ENCODE results near the gene LRRC61.

The LRRC61 gene

GRCh38 chr7:150371131-150371995, 48.2 kb downstream of the LRRC61 start:
- DNase-seq (ENCODE audit: low read depth) = no peak

DNA sequence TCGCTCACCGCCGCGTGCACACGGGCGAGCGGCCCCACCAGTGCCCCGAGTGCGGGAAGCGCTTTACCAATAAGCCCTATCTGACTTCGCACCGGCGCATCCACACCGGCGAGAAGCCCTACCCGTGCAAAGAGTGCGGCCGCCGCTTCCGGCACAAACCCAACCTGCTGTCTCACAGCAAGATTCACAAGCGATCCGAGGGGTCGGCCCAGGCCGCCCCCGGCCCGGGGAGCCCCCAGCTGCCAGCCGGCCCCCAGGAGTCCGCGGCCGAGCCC, 48.8 kb downstream of the LRRC61 start:
- DNase-seq (ENCODE audit: low read depth) = no peak

- DNase-seq (ENCODE audit: low read depth) = no peak
Observed at GRCh38 chr7:150372271-150373048, 49.3 kb downstream of the LRRC61 start.

DNA sequence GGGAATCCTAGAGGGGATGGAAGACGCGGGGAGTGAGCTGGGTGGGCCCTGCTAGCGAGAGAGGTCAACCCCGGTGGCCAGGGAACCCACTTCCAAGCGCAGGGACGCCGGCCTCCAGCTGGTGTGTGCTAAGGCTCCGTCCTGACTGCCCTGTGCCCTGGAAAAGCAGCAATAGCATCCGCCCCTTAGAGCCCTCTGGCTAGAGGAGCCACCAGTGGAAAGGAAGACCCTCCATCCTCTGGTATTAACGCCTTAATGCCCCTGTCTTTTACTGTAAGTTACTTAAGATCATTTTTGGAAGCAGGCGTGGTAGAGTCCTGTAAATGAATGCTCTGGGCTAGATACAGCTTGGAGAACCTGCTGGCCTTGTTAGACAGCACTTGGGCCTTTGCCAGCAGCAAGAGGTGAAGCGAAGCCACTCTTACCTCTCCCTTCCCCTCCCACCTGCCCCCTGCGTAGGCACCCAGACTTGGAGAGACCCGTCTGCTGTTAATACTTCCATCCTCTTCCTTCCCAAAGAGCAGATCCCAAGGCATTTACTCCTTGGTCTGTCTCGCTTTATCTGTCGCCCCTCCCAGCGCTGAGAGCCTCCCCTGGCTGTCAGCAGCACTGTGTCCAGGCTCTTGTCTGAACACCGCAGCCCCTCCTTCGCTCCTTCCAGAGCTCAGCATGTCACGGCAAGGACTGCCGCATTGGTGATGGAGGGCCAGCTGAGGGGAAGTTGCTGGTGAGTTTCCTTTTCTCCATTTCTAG, 50.1 kb downstream of the LRRC61 start:
- DNase-seq (ENCODE audit: low read depth) = no peak

GRCh38 chr7:150374026-150374425, 50.9 kb downstream of the LRRC61 start:
- DNase-seq (ENCODE audit: low read depth) = no peak

DNA sequence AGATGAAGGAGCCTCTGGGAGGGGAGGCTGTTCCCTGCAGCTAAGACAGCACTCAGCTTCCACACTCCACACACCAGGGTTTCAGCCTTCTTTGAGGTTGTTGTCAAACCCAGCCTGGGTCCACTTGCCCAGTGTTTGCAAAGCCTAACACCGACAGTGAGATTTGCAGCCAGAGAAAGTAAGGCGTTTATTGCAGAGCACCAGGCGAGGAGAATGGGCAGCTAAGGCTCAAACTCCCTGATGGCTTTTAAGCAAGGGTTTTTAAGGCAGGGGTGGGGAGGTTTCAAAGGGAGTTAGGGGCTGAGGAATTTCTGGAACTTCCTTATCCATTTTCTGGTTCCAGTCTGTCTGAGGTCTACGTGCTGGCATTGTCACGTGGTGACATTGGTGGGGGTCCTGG, 51.3 kb downstream of the LRRC61 start:
- no peak for DNase-seq (ENCODE audit: low read depth)

GRCh38 chr7:150375662-150376521, 52.7 kb downstream of the LRRC61 start:
- DNase-seq (ENCODE audit: low read depth) = no peak

GRCh38 chr7:150376560-150376959, 53.4 kb downstream of the LRRC61 start:
- DNase-seq (ENCODE audit: low read depth) = no peak

DNA sequence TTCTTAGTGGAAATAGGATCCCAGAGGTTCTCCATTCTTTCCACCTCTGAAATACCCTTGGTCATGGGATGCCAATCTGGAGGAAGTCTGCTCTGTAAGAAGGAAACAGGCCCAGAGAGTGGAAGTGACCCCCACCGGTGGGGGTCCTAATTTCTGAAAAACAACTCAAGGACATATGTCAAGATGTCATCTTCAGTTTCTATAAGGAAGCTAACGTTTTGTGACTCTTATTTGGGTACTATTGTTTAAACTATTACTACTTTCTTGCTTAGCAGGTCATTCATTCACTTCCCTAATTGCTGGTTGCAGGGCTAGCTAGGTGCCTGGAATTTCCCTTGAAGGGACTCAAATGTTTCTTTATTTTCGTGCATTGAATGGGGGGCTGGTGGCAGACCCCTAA, 54.0 kb downstream of the LRRC61 start:
- no peak for DNase-seq (ENCODE audit: low read depth)

DNA sequence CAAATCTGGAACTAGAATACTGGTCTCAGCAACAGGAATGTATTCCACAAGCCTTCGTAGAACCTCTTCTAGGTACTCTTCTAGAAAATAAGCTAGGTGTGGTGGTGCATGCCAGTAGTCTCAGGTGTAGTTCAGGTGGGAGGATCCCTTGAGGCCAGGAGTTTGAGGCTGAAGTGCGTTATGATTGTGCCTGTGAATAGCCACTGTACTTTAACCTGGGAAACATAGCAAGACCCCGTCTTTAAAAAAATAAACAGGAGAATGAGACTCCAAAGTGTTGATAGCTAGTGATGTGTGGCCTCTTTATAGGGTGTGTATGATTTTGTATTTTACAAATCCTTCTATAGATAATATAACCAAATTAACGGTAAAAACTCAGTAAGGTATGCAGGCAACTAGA, 54.5 kb downstream of the LRRC61 start:
- no peak for DNase-seq (ENCODE audit: low read depth)

GRCh38 chr7:150378115-150378852, 55.1 kb downstream of the LRRC61 start:
- DNase-seq (ENCODE audit: low read depth) = peak; percentile 19

DNA sequence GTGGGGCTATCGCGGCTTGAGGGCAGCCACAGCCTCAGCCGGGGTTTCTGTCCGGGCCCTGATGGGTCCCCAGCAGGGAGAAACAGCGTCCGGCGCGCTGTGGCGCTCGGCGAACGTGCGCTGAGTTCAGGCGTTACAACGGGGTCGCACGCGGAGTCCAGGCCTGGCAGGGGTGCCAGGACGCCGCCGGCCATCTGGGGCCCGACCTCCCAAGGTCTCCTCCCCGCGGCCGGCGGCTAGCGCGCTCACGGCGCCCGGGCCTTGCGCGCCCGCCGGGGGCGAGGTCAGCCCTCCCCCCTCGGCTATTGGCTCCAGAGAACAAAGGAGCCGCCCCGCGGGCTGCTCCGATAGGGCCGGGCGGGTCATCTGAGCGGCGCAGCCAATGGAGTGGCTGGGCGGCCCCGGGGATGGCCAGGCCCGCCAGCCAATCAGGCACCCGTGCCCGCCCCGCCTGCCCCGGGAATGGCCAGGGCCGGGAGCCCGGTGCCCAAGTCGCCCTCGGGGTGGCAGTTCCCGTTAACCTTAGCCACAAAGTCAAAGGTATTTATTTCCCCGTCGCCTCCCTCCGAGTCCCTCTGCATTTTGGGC, 55.8 kb downstream of the LRRC61 start, which contains the start of gene ZNF775:
ZNF775 (plus strand) TSS at position 478 of the 588 bp plus-strand sequence. CDS start 9,141 bp downstream, outside the sequence.
- peak; percentile 90 for DNase-seq (ENCODE audit: low read depth)

- DNase-seq (ENCODE audit: low read depth) = no peak
Observed at GRCh38 chr7:150379441-150380379, 56.6 kb downstream of the LRRC61 start.

GRCh38 chr7:150380463-150380862, 57.3 kb downstream of the LRRC61 start:
- no peak for DNase-seq (ENCODE audit: low read depth)

- DNase-seq (ENCODE audit: low read depth) = no peak
Observed at GRCh38 chr7:150381096-150381495, 57.9 kb downstream of the LRRC61 start.

DNA sequence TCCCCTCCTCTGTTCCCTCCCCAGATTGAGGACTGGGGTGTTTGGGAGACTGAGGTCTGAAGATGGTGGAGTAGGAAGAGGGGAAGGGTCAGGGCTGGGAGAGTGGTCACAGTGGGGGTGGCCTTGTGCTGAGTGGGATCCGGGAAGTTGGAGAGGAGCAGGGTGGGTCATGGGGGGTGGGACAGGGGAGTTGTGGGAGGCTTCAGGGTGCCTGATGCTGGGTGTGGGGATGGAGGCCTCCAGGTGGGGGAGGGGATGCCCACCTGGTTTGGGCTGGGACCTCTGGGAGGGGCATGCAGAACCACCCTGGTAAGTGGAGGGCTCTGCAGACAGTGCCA, 58.6 kb downstream of the LRRC61 start:
- DNase-seq (ENCODE audit: low read depth) = no peak

DNA sequence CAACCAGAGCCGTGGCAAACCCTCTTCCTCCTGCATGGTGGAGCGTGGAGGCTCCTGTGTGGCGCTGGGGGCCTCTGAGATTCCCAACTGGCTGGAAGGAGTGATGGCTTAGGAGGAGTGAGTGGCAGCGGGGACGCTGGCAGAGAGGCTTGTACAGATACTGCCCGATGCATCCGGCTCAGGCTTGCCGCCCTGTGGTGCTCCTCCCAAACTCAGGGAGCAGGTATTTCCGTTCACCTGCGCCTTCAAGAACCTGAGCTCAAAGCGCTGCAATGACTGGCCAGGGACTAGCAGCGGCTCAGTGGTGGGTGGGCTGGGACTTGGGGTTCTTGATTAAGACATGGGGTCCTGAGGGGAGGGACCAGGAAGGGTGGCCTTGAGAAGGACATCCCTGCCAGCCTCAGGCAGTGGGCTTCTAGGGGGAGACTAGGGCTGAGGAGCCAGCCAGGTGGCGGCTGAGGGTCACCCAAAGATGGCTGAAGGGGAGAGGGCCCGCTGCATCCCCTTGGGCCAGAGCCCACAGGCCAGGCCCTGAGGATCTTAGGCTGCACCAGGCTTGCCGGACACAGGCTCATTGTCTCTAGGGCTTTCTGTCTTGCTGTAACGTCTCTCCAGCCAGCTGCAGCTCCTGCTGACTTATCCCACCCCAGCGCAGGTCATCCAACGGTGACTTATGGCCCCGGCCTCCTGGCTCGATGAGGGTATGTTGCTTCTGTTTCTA, 59.1 kb downstream of the LRRC61 start:
- DNase-seq (ENCODE audit: low read depth) = no peak

DNA sequence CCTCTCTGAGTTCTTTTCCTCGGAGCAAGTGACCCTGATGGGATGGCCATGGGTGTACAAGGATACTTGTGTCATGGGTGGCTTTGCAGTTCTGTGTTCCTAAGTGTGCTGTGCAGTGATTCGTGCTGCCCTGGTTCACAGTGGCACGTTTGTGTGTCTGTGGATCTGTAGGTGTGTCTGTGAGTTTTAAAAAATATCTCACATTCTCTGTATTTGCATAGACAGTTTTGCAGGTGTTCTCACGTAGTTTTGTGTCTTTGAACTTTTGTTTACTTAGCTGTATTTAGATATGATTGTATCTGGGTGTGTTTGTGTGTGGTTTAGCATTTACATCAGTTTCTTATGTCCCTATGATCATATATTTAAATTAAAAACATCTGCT, 59.7 kb downstream of the LRRC61 start:
- DNase-seq (ENCODE audit: low read depth) = no peak

All from T-helper 22 cell (primary cell).